Measurements from ENCODE around the gene CHN1.

DNA sequence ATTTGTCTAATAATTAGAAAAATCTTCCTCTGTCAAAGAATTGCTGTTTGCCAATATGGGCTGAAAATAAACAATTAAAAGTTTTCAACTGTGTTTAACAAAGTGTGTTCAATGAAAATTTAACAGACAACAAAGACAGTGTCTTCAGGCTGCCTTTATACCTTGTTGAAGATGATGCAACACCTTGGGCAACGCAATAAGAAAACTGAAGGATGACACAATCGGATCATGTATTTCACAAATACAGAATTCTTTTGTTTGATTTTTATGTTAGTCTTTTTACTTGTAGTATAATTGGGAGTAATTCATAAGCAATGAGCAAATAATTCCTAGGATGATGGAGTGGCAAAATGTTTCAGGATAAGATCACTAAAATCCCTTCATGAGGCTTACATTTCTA, 27.8 kb downstream of the CHN1 start:
- TF ChIP-seq POLR2AphosphoS5 (IDR thresholded peaks at IDR 0.05; ENCODE audit: low read depth, low read length), result no peak
- TF ChIP-seq, protein P1, sequence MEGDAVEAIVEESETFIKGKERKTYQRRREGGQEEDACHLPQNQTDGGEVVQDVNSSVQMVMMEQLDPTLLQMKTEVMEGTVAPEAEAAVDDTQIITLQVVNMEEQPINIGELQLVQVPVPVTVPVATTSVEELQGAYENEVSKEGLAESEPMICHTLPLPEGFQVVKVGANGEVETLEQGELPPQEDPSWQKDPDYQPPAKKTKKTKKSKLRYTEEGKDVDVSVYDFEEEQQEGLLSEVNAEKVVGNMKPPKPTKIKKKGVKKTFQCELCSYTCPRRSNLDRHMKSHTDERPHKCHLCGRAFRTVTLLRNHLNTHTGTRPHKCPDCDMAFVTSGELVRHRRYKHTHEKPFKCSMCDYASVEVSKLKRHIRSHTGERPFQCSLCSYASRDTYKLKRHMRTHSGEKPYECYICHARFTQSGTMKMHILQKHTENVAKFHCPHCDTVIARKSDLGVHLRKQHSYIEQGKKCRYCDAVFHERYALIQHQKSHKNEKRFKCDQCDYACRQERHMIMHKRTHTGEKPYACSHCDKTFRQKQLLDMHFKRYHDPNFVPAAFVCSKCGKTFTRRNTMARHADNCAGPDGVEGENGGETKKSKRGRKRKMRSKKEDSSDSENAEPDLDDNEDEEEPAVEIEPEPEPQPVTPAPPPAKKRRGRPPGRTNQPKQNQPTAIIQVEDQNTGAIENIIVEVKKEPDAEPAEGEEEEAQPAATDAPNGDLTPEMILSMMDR (IDR thresholded peaks at IDR 0.05; ENCODE audit: control extremely low read depth in 1 of 3, insufficient read depth in 1 of 3, low read depth in 1 of 3, low read length in 3 of 3), result no peak
- TF ChIP-seq, protein P2, sequence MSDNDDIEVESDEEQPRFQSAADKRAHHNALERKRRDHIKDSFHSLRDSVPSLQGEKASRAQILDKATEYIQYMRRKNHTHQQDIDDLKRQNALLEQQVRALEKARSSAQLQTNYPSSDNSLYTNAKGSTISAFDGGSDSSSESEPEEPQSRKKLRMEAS (IDR thresholded peaks at IDR 0.05), result no peak
- no peak for TF ChIP-seq EZH2 (IDR thresholded peaks at IDR 0.05; ENCODE audit: low read depth, low read length, severe bottlenecking)
- no peak for TF ChIP-seq RFX5 (IDR thresholded peaks at IDR 0.05; ENCODE audit: borderline replicate concordance, low read depth, low read length)

Data from H1 (cell line).